Loucy (cell line): ENCODE data around the gene FPR1.

ENCODE experiments used
- H2AFZ ChIP-seq: fragments of 200-600 bp; sonication (generic); 2 replicates; pipeline ENCODE4 v1.6.0; 2016; ENCODE audit warnings: antibody characterized with exemption, mild to moderate bottlenecking, low read length, moderate library complexity
- H3F3A ChIP-seq: fragments of 200-600 bp; 2 replicates; pipeline ENCODE4 v1.6.0; 2016; ENCODE audit warnings: antibody characterized with exemption, low read depth, mild to moderate bottlenecking
- H3K27me3 ChIP-seq: fragments of 200-600 bp; sonication (generic); 2 replicates; pipeline ENCODE4 v1.6.1; 2014; ENCODE audit warnings: low read length, mild to moderate bottlenecking; ENCODE audit not compliant: insufficient read depth, poor library complexity, severe bottlenecking
- H3K36me3 ChIP-seq: fragments of 200-600 bp; sonication (generic); 2 replicates; pipeline ENCODE4 v1.6.1; 2016; ENCODE audit warnings: low read length; ENCODE audit not compliant: insufficient read depth
- H3K4me1 ChIP-seq: fragments of 200-600 bp; sonication (generic); 2 replicates; pipeline ENCODE4 v1.5.1; 2014; ENCODE audit warnings: low read length, mild to moderate bottlenecking; ENCODE audit not compliant: insufficient read depth, poor library complexity, severe bottlenecking
- H3K4me2 ChIP-seq: fragments of 200-600 bp; sonication (generic); 2 replicates; pipeline ENCODE4 v1.6.0; 2014; ENCODE audit warnings: antibody characterized with exemption, low read length, low read depth, mild to moderate bottlenecking; ENCODE audit not compliant: poor library complexity, severe bottlenecking
- H3K4me3 ChIP-seq: fragments of 200-600 bp; sonication (generic); 2 replicates; pipeline ENCODE4 v1.5.1; 2014; ENCODE audit warnings: low read length, mild to moderate bottlenecking, mixed read lengths; ENCODE audit not compliant: poor library complexity, severe bottlenecking
- H3K79me2 ChIP-seq: fragments of 200-600 bp; sonication (generic); 2 replicates; pipeline ENCODE4 v1.6.1; 2014; ENCODE audit warnings: low read length; ENCODE audit not compliant: insufficient read depth
- H3K9ac ChIP-seq: fragments of 200-600 bp; sonication (generic); 2 replicates; pipeline ENCODE4 v1.6.0; 2014; ENCODE audit warnings: mild to moderate bottlenecking, low read depth, low read length, moderate library complexity; ENCODE audit not compliant: poor library complexity, severe bottlenecking
- H3K9me2 ChIP-seq: fragments of 200-600 bp; sonication (generic); replicated peaks from 2 replicates; pipeline ENCODE4 v1.6.1; 2016; ENCODE audit warnings: low read depth, low read length, mixed read lengths
- H3K9me3 ChIP-seq: fragments of 200-600 bp; sonication (generic); 2 replicates; pipeline ENCODE4 v1.6.1; 2014; ENCODE audit warnings: mild to moderate bottlenecking, antibody characterized with exemption, low read length, low read depth; ENCODE audit not compliant: insufficient read depth
- H4K20me1 ChIP-seq: fragments of 200-600 bp; sonication (generic); 2 replicates; pipeline ENCODE4 v1.6.0; 2014; ENCODE audit warnings: antibody characterized with exemption, low read length, mild to moderate bottlenecking; ENCODE audit not compliant: insufficient read depth, poor library complexity, severe bottlenecking
- EZH2phosphoT487 ChIP-seq: fragments of 200-600 bp; IDR thresholded peaks from 2 replicates; pipeline ENCODE4 v1.6.1; 2018; ENCODE audit warnings: antibody characterized with exemption, mild to moderate bottlenecking, moderate library complexity, borderline replicate concordance
- TF ChIP-seq, protein P1 (sequence below): fragments of 200-600 bp; sonication (generic); conservative IDR thresholded peaks from 2 replicates; pipeline ENCODE4 v1.5.1; 2014; ENCODE audit warnings: mild to moderate bottlenecking, antibody characterized with exemption, low read length

The FPR1 gene

DNA sequence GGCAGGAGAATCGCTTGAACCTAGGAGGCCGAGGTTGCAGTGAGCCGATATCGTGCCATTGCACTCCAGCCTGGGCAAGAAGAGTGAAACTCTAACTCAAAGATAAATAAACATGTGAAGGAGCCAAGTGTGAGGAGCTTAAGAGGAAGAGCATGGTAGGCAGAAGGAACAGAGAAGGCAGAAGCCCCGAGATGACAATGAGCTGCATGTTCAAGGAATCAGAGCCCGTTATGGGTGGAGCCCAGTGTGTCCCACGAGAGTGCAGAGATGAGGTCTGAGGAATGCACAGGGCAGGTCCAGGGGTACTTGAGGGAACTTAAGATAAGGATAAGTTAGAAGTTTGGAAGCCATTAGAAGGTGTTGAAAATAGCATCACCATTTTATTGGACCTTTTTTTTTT lies 10.0 kb upstream of the FPR1 start:
- H3K79me2 ChIP-seq, result no peaks in the 10 kb centered on the region
- no peaks in the 10 kb centered on the region for H4K20me1 ChIP-seq
- H3K4me3 ChIP-seq, result no peak overlapping the region
- TF ChIP-seq, protein P1, sequence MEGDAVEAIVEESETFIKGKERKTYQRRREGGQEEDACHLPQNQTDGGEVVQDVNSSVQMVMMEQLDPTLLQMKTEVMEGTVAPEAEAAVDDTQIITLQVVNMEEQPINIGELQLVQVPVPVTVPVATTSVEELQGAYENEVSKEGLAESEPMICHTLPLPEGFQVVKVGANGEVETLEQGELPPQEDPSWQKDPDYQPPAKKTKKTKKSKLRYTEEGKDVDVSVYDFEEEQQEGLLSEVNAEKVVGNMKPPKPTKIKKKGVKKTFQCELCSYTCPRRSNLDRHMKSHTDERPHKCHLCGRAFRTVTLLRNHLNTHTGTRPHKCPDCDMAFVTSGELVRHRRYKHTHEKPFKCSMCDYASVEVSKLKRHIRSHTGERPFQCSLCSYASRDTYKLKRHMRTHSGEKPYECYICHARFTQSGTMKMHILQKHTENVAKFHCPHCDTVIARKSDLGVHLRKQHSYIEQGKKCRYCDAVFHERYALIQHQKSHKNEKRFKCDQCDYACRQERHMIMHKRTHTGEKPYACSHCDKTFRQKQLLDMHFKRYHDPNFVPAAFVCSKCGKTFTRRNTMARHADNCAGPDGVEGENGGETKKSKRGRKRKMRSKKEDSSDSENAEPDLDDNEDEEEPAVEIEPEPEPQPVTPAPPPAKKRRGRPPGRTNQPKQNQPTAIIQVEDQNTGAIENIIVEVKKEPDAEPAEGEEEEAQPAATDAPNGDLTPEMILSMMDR, result no peak
- H3K9ac ChIP-seq, result no peak overlapping the region
- H3K9me3 ChIP-seq, result no peaks in the 10 kb centered on the region
- no peaks in the 10 kb centered on the region for H3K9me2 ChIP-seq
- H2AFZ ChIP-seq, result no peak overlapping the region
- H3K27me3 ChIP-seq, result no peaks in the 10 kb centered on the region
- H3K4me2 ChIP-seq, result no peak overlapping the region
- no peaks in the 10 kb centered on the region for H3F3A ChIP-seq
- no peaks in the 10 kb centered on the region for H3K36me3 ChIP-seq
- H3K4me1 ChIP-seq, result no peaks in the 10 kb centered on the region

DNA sequence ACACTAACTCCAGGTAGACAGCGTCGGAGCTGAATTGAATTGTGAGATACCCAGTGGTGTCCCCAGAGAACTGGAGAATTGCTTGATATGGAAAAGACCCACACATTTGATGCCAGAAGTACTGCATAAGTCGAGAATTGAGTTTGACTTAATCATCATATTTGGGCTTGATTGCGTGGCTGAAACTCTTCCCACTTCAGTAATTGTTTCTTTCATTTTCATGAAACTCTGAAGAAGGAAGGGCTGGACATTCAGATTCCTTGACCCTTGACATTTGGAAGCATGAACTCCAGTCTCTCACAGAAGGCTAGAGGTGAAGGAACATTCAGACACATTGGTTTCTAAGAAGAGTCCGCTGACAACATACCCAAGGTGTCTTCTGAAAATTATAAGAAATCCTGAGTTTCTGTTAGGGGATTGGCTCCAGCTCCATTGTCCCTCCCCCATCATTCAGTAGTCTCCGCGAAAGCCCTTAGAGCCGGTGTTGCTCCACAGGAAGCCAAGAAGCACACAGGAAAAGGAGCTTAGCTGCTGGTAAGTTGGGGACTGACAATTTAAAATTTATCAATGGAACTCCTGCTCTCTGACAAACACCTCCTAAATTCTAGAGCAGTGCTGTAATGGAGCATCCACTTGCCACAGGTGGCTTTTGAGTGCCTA lies 9.1 kb upstream of the FPR1 start, which contains the start of gene FPR2:
Gene FPR2 (plus strand): TSS at position 484 of the 660 bp plus-strand sequence. CDS start 7,479 bp downstream, outside the sequence.
- Histone ChIP-seq H3K4me2 (no peak within 1 kb of the TSS), H3K9ac (no peak within 1 kb of the TSS), H4K20me1 (no peaks in the 10 kb centered on the region), H3K9me2 (no peaks in the 10 kb centered on the region), H3F3A (no peaks in the 10 kb centered on the region), H3K4me1 (no peaks in the 10 kb centered on the region), H3K36me3 (no peaks in the 10 kb centered on the region), H3K79me2 (no peaks in the 10 kb centered on the region), H3K9me3 (no peaks in the 10 kb centered on the region), H3K27me3 (no peaks in the 10 kb centered on the region), H3K4me3 (no peak within 1 kb of the TSS), H2AFZ (no peak within 1 kb of the TSS)
- TF ChIP-seq, protein P1, result no peak
- TF ChIP-seq EZH2phosphoT487, result no peak

GRCh38 chr19:51755571-51755970 lies 3.9 kb upstream of the FPR1 start:
- H3K4me2 ChIP-seq, result no peak overlapping the region
- no peak overlapping the region for H3K9ac ChIP-seq
- H3K4me3 ChIP-seq, result no peak overlapping the region
- no peaks in the 10 kb centered on the region for H3K9me2 ChIP-seq
- no peaks in the 10 kb centered on the region for H4K20me1 ChIP-seq
- no peaks in the 10 kb centered on the region for H3K79me2 ChIP-seq
- no peaks in the 10 kb centered on the region for H3K27me3 ChIP-seq
- no peaks in the 10 kb centered on the region for H3K36me3 ChIP-seq
- no peak overlapping the region for H2AFZ ChIP-seq
- no peaks in the 10 kb centered on the region for H3K4me1 ChIP-seq
- TF ChIP-seq, protein P1, result no peak
- no peak for TF ChIP-seq EZH2phosphoT487
- H3K9me3 ChIP-seq, result no peaks in the 10 kb centered on the region
- no peaks in the 10 kb centered on the region for H3F3A ChIP-seq
